Brain microvascular endothelial cell (primary cell): ENCODE measurements around the gene FAM186B.

Experiments used
- DNase-seq: peaks from one replicate; pipeline ENCODE4 v3.0.0-alpha.2; 2020
- H3K27ac ChIP-seq: fragments of 250-450 bp; sonication (Bioruptor Pico); 2 replicates; pipeline ENCODE4 v1.5.1; 2020; ENCODE audit warnings: mild to moderate bottlenecking, moderate library complexity
- H3K27me3 ChIP-seq: fragments of 250-450 bp; sonication (Bioruptor Pico); replicated peaks from 2 replicates; pipeline ENCODE4 v1.5.1; 2020; ENCODE audit warnings: mild to moderate bottlenecking
- H3K36me3 ChIP-seq: fragments of 250-450 bp; sonication (Bioruptor Pico); replicated peaks from 2 replicates; pipeline ENCODE4 v1.5.1; 2020; ENCODE audit warnings: mild to moderate bottlenecking
- H3K4me3 ChIP-seq: 2 replicates; pipeline ENCODE4 v1.5.1; 2011; ENCODE audit warnings: low read depth, mild to moderate bottlenecking, control low read depth, low read length, moderate library complexity
- in situ Hi-C: cut with HindIII; loops from 2 replicates; pipeline ENCODE4 v1.10.0; 2017; ENCODE audit warnings: low sequenced_read_pairs, low pct_ligation_motif_present
- TF ChIP-seq, protein P1 (sequence below): IDR thresholded peaks from 2 replicates; pipeline ENCODE4 v1.5.1; 2011; ENCODE audit warnings: low read depth, mild to moderate bottlenecking, moderate library complexity, low read length, control low read depth, inconsistent platforms; ENCODE audit errors: missing control alignments

The FAM186B gene

DNA sequence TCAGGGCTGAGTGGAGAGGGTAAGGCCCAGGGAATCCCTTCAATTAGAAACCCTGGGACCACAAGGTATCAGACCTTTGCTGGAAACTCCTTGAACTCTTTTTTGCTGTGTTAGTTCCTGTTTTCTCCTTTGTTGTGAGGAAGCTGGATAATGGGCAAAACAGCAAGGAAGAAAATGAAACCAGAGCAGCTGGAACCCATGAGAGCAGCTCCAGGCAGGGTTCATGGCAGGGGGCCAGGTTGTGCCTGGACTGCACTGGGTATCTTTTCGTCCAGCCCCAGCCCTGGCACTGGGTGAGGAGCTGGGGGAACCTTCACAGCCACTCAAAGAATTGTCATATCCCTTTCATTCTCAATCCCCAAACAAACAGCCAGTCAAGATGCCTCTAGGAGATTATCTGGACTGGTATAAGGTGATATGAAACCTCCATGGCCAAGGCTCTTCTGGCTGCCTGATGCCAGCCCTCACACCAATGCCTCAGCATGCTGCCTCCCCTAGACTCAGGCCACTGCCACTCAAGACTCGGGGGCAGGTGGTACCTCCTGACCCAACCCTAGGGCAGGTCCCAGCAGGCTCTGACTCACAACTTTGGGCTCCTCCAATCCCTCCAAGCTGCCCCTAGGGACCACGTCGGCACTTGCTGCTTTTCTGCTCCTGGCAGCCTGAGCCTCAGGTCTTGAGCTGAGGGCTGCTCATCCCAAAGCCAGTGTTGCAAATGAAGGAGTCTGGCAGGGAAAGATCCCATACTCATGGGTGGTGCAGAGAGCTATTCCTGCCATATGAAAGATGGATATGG is 16.5 kb downstream of the FAM186B start:
- Histone ChIP-seq H3K27me3 (no peaks in the 10 kb centered on the region), H3K4me3 (no peak overlapping the region), H3K36me3 (no peaks in the 10 kb centered on the region), H3K27ac (no peak overlapping the region)
- TF ChIP-seq, protein P1, sequence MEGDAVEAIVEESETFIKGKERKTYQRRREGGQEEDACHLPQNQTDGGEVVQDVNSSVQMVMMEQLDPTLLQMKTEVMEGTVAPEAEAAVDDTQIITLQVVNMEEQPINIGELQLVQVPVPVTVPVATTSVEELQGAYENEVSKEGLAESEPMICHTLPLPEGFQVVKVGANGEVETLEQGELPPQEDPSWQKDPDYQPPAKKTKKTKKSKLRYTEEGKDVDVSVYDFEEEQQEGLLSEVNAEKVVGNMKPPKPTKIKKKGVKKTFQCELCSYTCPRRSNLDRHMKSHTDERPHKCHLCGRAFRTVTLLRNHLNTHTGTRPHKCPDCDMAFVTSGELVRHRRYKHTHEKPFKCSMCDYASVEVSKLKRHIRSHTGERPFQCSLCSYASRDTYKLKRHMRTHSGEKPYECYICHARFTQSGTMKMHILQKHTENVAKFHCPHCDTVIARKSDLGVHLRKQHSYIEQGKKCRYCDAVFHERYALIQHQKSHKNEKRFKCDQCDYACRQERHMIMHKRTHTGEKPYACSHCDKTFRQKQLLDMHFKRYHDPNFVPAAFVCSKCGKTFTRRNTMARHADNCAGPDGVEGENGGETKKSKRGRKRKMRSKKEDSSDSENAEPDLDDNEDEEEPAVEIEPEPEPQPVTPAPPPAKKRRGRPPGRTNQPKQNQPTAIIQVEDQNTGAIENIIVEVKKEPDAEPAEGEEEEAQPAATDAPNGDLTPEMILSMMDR: no peak
- in situ Hi-C loops: no loop called here
- no peak for DNase-seq

DNA sequence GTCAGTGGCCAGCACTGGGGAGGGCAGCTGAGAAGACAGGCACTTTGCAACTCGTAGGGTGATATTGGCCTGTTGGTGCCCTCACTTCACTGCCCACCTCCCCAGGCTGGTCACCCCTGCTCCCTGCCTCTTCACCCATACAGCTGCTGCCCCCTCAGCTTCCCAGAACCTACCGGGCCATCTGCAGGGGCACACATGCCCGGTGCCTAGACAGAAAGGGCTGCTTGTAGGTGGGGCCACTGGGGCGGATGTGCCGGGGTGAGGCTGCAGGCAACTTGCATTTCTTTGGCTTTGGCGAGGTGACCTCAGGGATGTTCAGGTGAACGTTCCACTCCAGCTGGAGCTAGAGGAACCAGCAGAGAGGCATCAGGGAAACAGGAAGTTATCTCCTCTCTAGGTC is 17.2 kb downstream of the FAM186B start:
- H3K36me3 ChIP-seq: no peaks in the 10 kb centered on the region
- no peak overlapping the region for H3K4me3 ChIP-seq
- no peaks in the 10 kb centered on the region for H3K27me3 ChIP-seq
- DNase-seq: no peak
- no peak overlapping the region for H3K27ac ChIP-seq
- TF ChIP-seq, protein P1: no peak
- in situ Hi-C loops: no loop called here

DNA sequence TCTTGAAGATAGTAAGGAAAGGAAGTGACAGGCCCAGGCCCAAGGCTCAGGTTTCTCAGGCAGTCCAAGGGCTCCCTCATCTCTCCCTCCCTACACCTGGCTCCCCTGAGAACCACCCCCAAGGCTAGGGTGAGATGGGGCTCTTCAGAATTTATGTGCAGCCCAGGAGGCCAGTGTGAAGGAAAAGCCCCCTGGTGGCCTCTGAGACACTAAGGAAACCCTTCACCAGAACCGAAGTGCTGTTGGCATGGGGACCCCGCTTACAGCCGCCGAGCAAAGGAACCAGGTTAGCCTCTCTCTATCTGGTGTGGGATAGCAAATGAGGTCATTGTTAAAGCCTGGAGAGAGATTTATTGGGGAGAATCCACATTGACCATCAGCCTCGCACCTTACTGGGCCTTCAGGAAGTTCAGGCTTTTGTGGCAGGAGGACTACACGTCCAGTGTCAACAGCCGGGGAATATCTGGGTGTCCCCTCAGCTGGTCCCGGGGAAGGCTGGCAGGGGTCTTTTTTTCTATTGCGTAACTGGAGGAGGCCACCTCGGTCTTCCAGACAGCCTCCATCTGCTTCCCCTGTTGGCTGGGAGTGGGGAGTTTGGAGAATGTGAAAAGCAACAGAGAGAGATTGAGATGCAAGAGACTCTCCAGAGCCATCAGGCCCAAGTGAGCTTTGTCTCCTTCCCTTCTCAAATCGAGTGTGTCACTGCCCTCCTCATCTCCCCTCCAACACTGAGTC is 18.1 kb downstream of the FAM186B start:
- in situ Hi-C loops: no loop called here
- Histone ChIP-seq H3K27ac (no peak overlapping the region), H3K27me3 (no peaks in the 10 kb centered on the region), H3K4me3 (no peak overlapping the region), H3K36me3 (no peaks in the 10 kb centered on the region)
- TF ChIP-seq, protein P1: peak; percentile 33
- DNase-seq: no peak

GRCh38 chr12:49585477-49586459 is 19.7 kb downstream of the FAM186B start:
- Histone ChIP-seq H3K4me3 (no peak overlapping the region), H3K36me3 (no peaks in the 10 kb centered on the region), H3K27me3 (no peaks in the 10 kb centered on the region), H3K27ac (no peak overlapping the region)
- no peak for DNase-seq
- TF ChIP-seq, protein P1: no peak
- in situ Hi-C loops: no loop called here

- no peaks in the 10 kb centered on the region for H3K36me3 ChIP-seq
- DNase-seq: no peak
- in situ Hi-C loops: no loop called here
- TF ChIP-seq, protein P1: no peak
- H3K27ac ChIP-seq: no peak overlapping the region
- H3K27me3 ChIP-seq: no peaks in the 10 kb centered on the region
- no peak overlapping the region for H3K4me3 ChIP-seq
Measured at GRCh38 chr12:49584591-49584990, 20.8 kb downstream of the FAM186B start.
